ENCODE results near the gene M1AP.

M1AP gene

DNA sequence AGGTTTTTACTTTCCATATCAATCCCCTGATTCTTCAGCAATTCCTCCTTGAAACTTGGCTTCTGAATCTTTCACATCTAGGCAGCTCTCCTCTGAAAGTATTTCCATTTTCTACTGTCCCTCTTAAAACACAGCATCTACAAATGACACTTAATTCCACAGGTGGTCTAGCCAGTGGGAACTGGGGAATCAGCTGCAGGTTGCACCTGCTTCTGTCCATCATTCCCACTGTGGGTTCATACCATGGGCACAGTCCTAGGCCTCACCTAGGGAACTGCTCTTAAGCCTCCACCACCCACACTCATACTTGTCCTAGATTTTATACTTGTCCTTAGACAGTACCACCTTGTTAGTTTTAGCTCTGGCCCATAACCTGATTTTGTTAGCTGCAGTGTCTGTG is 96.6 kb downstream of the M1AP start:
- H3K27ac Mint-ChIP-seq, result no peak overlapping the region
- H3K9me3 Mint-ChIP-seq, result no peaks in the 10 kb centered on the region
- peak overlapping the region; percentile 10 for H3K4me3 Mint-ChIP-seq
- H3K27me3 Mint-ChIP-seq (ENCODE audit: low read depth, poor library complexity), result peaks cover 62% of the 10 kb centered on the region
- no peak for DNase-seq
- peaks cover 55% of the 10 kb centered on the region for H3K4me1 Mint-ChIP-seq
- TF ChIP-seq, protein P1, sequence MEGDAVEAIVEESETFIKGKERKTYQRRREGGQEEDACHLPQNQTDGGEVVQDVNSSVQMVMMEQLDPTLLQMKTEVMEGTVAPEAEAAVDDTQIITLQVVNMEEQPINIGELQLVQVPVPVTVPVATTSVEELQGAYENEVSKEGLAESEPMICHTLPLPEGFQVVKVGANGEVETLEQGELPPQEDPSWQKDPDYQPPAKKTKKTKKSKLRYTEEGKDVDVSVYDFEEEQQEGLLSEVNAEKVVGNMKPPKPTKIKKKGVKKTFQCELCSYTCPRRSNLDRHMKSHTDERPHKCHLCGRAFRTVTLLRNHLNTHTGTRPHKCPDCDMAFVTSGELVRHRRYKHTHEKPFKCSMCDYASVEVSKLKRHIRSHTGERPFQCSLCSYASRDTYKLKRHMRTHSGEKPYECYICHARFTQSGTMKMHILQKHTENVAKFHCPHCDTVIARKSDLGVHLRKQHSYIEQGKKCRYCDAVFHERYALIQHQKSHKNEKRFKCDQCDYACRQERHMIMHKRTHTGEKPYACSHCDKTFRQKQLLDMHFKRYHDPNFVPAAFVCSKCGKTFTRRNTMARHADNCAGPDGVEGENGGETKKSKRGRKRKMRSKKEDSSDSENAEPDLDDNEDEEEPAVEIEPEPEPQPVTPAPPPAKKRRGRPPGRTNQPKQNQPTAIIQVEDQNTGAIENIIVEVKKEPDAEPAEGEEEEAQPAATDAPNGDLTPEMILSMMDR (IDR thresholded peaks at IDR 0.05), result no peak
- peaks cover 19% of the 10 kb centered on the region for H3K36me3 Mint-ChIP-seq (ENCODE audit: low read depth)

DNA sequence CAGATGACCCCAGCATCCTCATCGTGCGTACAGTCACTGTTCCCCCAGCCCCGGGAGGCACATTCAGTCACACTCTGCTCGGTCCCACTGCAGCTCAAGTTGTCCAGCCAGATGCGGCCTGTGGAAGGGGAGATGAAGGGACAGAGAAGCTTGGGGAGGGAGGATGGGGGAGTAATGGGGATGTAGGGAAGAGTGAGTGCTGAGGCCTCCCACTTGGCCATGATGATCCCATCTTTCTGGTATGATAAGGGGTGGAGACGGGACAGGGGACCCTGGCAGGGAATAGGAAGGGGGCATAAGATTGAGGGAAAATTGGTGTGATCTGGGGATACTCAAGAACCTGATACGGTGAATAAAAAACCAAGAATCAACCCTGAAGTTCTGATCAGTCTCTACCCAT is 97.9 kb downstream of the M1AP start:
- Mint-ChIP-seq H3K4me3 (peak overlapping the region; percentile 79), H3K9me3 (no peaks in the 10 kb centered on the region), H3K4me1 (peaks cover 52% of the 10 kb centered on the region), H3K27ac (no peak overlapping the region), H3K36me3 (ENCODE audit: low read depth) (peaks cover 19% of the 10 kb centered on the region), H3K27me3 (ENCODE audit: low read depth, poor library complexity) (peaks cover 59% of the 10 kb centered on the region)
- DNase-seq, result no peak
- TF ChIP-seq, protein P1 (IDR thresholded peaks at IDR 0.05), result no peak

DNA sequence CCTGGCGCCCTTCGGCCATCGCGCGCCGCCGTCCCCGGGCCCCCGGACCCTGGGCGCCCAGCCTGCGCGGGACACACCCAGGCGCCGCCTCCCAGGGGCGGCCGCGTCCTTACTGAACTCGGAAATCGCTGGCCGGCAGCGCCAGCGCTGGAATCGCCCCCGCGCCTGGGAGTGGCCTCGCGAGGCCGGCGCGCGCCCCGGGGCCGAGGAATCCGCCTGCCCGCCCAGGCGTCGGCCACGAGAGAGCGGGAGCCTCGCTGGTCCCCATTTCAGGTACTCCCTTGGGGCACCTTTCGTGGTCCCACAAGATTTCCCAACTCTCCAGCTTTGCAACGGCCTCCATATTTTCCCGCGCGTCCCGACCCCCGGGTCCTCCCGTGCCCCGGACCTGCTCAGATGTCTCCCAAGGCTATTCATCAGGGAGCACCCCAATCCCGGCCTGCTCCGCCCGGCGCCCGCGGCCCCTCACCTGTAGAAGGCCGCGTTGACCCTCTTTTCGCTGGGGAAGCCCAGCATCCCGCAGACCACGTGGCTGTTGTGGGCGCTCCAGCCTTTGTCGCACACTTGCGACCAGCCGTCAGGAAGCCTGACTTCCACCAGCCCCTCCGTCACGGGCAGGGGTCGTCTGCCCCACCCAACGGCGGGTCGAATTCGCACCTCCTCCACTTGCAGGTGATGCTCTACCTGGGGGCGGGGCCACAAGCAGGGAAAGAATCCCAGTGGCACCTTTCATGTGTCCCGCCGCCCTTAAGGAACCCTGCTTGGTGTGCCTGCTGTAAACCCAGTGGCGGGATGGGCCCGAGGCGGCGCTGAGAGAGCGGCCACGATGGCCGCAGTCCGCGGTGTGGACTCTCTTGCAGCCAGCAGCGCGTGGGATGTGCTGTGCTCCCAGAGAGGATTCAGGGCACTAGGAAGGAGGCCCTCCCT is 99.0 kb downstream of the M1AP start:
- peak overlapping the region; percentile 79 for H3K4me3 Mint-ChIP-seq
- TF ChIP-seq, protein P1 (IDR thresholded peaks at IDR 0.05), result no peak
- no peak overlapping the region for H3K27ac Mint-ChIP-seq
- DNase-seq, result peak; percentile 74
- peaks cover 23% of the 10 kb centered on the region for H3K36me3 Mint-ChIP-seq (ENCODE audit: low read depth)
- H3K9me3 Mint-ChIP-seq, result no peaks in the 10 kb centered on the region
- peaks cover 56% of the 10 kb centered on the region for H3K27me3 Mint-ChIP-seq (ENCODE audit: low read depth, poor library complexity)
- H3K4me1 Mint-ChIP-seq, result peaks cover 50% of the 10 kb centered on the region

DNA sequence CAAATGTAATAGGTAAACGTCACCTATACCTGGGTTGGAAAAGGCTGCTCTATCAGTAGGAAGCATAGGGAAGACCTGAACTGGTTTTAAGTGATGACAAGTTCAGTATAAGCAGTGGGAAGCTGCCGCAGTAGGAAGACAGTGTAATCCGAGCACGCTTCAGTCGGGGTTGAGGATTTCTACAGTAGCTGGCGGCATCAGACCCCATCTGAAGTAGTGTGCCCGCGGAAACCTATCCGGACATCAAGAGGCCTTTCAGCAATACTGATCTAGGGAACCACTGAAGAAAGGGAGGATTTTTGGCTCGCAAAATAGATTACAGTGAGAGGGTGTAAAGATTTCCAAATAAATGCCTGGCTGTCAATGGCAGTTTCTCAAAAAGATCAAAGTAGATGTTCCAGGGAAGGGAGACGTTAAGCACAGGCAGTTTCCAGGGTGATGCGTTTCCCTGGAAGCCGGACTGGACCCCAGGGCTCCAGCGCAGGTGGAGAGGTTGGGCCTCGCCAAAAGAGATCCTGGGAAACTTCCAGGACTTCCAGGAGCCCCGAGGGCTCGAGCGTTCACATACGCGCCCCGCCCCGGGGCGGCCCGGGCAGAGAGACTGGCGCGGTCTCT is 99.7 kb downstream of the M1AP start:
- no peak for DNase-seq
- H3K36me3 Mint-ChIP-seq (ENCODE audit: low read depth), result peaks cover 24% of the 10 kb centered on the region
- H3K4me3 Mint-ChIP-seq, result peak overlapping the region; percentile 89
- TF ChIP-seq, protein P1 (IDR thresholded peaks at IDR 0.05), result no peak
- peaks cover 56% of the 10 kb centered on the region for H3K27me3 Mint-ChIP-seq (ENCODE audit: low read depth, poor library complexity)
- peaks cover 45% of the 10 kb centered on the region for H3K4me1 Mint-ChIP-seq
- no peak overlapping the region for H3K27ac Mint-ChIP-seq
- H3K9me3 Mint-ChIP-seq, result no peaks in the 10 kb centered on the region

DNA sequence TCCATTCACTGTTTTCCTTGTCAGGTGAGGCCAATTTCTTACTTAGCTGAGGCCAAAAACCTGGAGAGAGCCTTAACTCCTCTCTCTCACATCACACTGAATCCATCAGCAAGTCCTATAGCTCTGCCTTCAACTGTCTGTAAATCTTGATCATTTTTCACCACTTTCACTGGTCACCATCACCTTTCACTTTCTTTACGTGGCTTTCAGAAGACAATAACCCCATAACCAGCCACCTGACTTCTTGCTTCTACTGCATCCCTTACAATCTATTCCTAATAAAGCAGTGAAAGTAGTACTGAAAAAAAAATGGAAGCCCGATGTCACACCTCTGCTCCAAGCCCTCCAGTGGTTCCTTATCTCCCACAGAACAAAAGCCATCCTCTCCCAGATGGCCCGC is 102.1 kb downstream of the M1AP start:
- Mint-ChIP-seq H3K4me3 (no peak overlapping the region), H3K27me3 (ENCODE audit: low read depth, poor library complexity) (peaks cover 46% of the 10 kb centered on the region), H3K36me3 (ENCODE audit: low read depth) (peaks cover 29% of the 10 kb centered on the region), H3K27ac (no peak overlapping the region), H3K9me3 (no peaks in the 10 kb centered on the region), H3K4me1 (peaks cover 23% of the 10 kb centered on the region)
- no peak for DNase-seq
- TF ChIP-seq, protein P1 (IDR thresholded peaks at IDR 0.05), result no peak
